GM18519 (cell line): Measurements from ENCODE around the gene EVI5L.
"Not testable (repeated sequence)": the region's sequence is repeated elsewhere in the genome, so short reads cannot be mapped to it uniquely, and the experiment has no call there.

Experiments used
- ATAC-seq: cut with Tn5 transposase; IDR thresholded peaks from one replicate; pipeline ENCODE4 v1.9.1; 2021; ENCODE audit warnings: mild to moderate bottlenecking, moderate library complexity; ENCODE audit not compliant: unreplicated experiment, low FRiP score

EVI5L gene

DNA sequence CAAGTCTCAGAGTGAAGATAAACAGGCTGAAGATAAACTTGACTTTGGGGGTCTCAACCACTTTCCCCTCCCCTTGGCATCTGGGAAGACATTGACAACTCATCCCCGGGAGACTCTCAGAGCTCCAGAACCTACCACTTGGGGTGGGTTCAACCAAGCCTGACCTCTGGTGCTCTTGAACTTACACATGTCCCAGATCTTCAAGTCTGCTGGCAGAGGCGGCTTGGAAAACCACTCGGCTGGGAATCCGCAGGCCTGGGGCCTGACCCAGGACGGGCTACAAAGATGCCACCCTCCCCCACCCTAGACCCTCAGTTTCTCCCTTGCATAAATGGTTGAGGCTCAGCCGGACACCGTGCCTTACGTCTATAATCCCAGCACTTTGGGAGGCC is 58.8 kb downstream of the EVI5L start:
- no peak for ATAC-seq

DNA sequence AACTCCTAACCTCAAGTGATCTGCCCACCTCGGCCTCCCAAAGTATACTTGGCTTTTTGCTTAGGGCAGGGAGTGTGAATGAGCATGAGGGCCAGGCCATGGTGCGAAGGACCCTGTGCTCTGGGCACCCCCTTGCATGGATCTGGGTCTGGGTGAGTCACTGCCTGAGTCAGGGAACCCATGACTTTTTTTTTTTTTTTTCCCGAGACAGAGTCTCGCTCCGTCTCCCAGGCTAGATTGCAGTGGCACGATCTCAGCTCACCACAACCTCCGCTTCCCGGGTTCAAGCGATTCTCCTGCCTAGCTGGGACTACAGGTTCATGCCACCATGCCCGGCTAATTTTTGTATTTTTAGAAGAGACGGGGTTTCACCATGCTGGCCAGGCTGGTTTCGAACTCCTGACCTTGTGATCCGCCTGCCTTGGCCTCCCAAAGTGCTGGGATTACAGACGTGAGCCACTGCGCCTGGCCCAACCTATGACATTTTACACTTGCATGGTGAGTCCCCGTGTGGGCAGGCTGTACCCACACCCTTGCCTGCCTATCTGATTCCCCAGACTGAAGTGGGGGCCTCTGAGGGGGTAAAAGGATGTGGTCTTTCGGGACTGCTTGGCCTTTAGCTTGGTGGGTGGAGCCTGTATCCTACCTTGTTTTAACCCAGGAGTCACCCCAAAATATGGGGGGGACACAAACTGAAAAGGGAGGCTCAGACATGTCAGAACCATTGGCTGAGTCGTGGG is 63.5 kb downstream of the EVI5L start:
- ATAC-seq, result not testable (repeated sequence)

DNA sequence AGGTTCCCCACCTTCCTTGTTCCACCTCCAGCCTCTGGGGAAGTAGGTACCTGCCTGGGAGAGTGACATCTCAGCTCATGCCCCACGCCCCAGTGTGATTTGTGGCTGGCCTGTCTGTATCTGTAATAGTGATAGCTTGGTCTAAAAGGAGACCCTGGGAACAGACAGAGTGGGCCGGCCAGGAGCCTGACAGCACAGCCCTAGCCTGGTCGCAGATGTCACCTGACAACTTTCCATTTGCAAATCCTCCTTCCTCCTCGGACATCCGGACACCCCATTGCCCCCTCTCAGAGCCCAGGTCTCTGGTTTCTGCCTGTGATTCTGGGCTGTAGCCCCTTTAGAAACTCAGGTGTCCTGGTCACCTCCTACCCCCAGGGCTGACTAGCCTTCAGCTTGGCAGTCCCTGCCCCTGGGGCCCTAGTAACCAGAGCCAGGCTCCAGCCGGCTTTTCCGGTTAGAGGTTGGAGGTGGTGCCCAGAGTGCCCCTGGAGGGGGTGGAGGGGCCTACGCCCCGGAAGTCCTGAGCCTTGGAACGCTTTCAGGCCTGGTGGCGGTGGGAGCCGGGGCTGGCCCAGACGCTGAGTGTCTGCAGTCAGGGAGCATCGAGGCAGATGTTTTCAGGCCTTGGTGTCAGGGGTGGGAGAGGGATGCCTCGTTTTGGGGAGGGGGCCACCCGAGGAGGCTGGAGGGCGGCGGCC is 64.7 kb downstream of the EVI5L start:
- no peak for ATAC-seq

DNA sequence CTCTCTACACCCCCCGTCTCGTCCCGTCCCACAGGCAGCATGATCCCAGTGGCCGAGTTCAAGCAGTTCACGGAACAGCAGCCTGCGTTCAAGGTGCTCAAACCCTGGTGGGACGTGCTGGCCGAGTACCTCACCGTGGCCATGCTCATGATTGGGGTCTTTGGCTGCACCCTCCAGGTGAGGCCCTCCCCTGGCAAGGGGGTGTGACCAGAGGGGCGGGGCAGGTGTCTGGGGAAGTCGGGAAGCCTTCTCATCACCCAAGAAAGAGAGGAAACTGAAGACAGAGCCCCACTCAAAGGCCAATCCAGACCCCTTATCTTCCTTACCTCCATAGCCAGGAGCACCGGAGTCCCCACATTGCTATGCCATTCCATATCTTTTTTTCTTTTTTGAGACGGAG is 65.5 kb downstream of the EVI5L start:
- no peak for ATAC-seq

DNA sequence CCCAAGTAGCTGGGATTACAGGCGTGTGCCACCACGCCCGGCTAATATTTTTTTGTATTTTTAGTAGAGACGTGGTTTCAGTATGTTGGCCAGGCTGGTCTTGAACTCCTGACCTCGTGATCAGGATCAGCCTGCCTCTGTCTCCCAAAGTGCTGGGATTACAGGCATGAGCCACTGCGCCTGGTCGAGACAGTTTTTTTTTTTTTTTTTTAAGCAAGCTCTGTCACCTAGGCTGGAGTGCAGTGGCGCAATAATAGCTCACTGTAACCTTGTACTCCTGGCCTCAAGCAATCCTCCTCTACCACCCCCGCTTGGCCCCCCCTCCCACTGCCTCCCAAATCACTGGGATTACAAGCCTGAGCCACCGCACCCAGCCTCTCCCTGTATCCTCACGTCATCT is 67.3 kb downstream of the EVI5L start:
- ATAC-seq, result no peak

DNA sequence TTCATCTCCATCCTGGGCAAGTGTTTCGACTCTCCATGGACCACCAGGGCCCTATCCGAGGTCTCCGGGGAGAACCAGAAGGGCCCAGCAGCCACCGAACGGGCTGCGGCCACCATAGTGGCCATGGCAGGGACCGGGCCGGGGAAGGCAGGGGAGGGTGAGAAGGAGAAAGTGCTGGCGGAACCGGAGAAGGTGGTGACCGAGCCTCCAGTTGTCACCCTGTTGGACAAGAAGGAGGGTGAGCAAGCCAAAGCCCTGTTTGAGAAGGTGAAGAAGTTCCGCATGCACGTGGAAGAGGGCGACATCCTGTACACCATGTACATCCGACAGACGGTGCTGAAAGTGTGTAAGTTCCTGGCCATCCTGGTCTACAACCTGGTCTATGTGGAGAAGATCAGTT is 68.9 kb downstream of the EVI5L start:
- ATAC-seq, result no peak

DNA sequence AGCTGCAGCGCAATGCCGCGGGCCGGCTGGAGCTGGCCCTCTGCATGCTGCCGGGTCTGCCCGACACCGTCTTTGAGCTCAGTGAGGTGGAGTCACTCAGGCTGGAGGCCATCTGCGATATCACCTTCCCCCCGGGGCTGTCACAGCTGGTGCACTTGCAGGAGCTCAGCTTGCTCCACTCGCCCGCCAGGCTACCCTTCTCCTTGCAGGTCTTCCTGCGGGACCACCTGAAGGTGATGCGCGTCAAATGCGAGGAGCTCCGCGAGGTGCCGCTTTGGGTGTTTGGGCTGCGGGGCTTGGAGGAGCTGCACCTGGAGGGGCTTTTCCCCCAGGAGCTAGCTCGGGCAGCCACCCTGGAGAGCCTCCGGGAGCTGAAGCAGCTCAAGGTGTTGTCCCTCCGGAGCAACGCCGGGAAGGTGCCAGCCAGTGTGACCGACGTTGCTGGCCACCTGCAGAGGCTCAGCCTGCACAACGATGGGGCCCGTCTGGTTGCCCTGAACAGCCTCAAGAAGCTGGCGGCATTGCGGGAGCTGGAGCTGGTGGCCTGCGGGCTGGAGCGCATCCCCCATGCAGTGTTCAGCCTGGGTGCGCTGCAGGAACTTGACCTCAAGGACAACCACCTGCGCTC is 69.8 kb downstream of the EVI5L start:
- ATAC-seq, result no peak

DNA sequence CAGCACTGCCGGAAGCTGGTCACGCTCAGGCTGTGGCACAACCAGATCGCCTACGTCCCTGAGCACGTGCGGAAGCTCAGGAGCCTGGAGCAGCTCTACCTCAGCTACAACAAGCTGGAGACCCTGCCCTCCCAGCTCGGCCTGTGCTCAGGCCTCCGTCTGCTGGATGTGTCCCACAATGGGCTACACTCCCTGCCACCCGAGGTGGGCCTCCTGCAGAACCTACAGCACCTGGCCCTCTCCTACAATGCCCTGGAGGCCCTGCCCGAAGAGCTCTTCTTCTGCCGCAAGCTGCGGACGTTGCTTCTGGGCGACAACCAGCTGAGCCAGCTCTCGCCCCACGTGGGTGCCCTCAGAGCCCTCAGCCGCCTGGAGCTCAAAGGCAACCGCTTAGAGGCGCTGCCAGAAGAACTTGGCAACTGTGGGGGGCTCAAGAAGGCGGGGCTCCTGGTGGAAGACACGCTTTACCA is 70.4 kb downstream of the EVI5L start:
- no peak for ATAC-seq

DNA sequence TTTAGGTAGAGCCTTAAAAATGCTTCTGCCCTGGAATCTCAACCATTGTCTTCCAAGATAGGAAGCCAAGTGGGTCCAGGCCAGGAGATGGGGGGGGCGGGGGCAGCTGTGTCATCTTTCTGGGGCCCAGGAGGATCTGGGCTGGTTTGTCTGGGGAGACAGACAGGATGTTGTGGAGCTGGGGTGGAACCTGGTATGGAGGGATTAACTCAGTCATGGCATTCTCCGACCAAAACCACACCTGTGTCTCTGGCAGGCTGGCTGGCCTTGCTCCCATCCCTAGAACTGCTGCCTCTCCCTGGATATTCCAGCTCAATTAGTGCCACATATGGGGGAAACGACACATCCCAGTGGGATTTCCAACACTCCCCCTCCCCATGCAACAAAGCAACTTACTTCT is 70.9 kb downstream of the EVI5L start:
- no peak for ATAC-seq

DNA sequence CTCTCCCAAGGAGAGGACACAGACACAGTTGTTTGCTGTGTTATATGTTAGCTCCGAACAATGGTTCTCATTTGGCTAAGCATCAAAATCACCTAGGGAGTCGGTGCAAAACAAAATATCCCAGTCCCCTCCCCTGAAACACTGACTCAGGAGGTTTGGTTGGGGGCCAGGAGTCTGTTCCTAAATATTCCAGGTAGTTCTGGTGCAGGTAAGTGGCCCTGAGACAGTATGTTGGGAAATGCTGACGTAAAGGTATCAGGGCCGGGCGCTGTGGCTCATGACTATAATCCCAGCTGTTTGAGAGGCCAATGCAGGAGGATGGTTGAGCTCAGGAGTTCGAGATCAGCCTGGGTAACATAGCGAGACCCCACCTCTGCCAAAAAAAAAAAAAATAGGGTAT is 71.3 kb downstream of the EVI5L start:
- ATAC-seq, result no peak

DNA sequence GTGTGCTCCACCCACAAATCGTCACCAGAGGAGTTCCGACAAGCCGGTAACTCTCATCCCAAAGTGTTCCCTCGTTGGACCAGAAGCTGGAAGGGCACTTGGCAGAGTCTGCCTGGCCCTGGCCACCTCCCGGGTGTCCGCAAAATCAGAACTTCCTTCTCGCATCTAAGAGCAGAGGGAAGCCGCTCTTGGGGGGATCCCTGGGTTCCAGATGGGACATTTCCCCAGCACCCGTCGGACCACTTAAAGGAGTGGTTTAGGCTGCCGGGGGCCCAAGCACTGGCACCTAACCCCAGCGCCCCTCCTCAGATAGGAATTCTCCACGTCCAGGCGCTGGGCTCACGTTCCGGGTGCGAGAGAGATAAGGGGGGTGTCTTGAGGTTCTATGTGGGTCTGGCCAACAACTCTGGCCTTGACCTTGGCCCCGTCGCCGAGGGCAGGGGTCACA is 72.8 kb downstream of the EVI5L start:
- ATAC-seq, result no peak

DNA sequence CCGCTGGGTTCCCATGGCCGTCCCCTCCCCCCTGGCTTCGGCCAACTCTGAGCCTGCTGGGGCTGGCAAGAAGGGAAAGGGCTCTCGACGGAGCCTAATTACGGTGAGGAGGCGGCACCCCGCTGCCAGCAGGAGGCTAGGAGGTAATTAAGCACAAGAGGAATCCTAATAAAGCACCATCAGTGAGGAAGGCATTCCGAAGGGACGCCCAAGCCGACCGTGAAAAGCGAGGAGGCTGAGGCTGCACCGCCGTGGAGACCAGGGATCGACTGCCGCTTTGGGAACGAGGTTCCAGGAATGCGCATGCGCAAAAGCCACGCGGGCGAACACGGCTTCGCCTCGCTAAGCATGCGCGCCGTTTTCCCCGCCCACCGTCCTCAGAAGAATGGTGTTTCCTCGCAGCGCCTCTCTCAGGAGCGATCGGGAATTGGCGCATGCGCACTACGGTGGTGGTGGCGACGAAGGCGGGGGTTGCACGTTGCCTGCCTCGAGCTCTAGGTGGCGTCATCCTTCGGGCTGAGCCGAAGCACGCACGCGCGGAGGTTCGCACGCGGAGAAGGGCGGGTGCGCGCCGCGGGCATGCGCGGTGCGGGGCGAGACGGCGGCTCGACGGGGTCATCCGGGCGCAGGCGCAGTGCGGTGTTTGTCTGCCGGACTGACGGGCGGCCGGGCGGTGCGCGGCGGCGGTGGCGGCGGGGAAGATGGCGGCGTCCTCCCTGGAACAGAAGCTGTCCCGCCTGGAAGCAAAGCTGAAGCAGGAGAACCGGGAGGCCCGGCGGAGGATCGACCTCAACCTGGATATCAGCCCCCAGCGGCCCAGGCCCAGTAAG is 73.4 kb downstream of the EVI5L start, which contains the start of gene MAP2K7:
Gene MAP2K7 (plus strand): TSS at position 634 of the 830 bp plus-strand sequence. CDS start 68 bp downstream, at position 702.
- ATAC-seq, result peak; percentile 85

DNA sequence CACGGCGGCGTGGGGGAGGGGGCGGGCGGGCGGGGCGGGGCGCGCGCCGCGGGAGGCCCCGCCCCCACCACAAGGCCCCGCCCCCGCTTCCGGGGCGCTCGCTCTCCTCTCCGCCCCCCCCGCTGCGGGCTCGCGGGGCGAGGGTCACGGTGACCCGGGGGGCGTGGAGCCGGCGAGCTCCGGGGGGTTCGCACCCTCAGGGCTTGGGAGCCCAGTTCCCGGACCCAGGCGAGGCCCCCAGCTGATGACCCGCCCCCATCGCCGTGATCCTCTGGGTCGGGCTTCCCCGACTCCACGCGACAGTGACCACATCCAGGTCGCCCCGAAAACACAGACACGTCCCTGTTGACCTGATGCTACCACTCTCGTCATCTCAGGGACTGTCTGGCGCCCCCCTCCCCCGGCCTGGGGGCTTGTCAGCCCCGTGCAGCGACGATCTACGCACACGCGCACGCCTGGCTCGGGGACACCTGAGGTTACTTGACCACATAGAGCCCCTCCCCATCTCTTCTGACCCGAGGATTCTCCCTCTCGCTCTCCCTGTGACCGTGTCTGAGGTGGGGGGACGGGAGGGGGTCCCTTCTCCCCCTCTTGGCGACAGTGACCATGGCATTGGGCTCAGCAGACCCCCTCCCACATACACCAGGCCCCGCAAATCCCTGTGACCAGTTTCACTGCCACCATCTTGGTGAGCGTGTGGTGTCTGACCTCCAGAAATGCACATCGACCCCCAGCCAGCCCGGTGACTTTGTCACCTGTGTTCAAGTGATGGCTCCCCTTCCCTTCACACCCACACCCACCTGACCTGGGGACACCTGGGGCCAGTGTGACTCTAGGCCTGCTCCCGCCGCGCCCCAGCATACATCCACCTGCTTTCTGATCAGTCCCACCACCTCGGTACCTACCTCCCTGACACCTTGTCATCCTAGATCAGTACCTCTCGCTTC is 74.3 kb downstream of the EVI5L start:
- peak; percentile 19 for ATAC-seq

DNA sequence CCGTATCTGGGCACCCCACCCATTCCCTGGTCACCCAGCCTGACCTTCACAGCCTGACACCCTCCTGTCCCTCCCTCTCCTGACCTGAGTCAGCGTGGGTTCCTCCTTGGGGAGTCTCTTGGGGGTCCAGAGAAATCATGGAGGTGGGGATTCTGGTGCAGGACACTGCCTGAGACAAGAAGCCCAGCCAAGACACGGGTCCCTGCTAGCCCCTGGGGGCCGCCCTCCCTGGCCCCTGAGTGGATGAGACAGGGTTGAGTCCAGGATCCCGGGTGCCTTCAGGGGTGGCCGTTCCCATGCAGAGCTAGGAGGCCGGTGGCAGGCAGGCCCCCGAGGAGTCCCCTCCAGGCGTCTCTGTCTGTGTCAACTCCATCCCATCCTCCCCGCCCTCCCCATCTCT is 75.2 kb downstream of the EVI5L start:
- no peak for ATAC-seq

DNA sequence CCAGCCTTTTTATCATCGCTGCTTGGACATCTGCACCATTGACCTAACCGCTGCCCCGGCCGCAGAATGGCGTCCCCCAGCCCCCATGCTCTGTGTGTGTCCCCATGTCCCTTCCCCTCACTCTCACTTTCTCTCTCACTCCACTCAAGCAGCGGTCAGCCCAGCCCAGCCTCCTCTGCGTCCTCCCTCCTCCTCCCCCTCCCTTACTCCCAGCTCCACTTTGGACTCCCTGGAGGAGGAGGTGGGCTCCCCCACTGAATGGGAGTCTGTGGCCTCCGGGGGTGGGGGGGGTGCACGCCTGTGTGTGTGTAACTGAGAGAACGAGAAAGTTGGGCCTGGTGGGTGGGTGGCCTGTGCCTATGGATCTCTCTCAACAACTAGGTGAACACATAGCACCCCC is 75.8 kb downstream of the EVI5L start:
- no peak for ATAC-seq

DNA sequence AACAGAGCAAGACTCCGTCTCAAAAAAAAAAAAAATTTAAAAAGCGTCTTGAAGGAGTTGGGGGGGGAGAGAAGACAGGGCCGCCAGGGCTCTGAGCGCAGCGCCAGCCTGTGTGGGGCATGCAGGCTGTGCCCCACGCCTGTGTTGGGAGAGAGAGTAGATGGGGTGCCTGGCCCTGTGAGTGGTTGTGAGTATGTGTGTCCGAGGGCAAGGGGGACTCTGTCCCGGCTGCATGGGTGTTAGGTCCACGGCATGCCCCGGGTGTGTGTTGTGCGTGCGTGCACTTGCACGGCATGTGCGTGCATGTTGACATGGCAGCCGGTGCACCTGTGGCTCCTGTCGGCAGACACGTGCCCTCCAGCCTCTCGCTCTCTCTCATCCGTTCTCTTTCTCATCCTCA is 77.1 kb downstream of the EVI5L start:
- ATAC-seq, result no peak

DNA sequence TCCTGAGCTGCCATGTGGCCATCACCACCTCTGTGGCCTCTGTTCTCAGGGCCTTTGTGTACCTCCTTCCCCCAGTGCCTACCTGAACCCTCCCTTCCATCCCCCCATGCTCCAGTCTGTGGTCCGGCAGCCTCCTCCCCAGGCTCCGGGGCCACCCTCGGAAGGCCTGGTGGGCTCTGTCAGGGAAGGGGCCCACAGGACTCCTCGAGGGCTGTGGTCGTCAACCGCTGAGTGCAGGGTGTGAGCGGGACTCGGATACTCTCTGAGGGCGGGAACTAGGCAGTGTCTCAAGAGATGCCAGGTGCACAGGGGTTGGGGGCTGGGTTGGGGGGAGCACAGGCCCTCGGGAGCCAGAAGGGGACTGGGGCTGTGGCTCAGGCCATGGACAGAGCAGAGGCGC is 77.5 kb downstream of the EVI5L start:
- no peak for ATAC-seq

DNA sequence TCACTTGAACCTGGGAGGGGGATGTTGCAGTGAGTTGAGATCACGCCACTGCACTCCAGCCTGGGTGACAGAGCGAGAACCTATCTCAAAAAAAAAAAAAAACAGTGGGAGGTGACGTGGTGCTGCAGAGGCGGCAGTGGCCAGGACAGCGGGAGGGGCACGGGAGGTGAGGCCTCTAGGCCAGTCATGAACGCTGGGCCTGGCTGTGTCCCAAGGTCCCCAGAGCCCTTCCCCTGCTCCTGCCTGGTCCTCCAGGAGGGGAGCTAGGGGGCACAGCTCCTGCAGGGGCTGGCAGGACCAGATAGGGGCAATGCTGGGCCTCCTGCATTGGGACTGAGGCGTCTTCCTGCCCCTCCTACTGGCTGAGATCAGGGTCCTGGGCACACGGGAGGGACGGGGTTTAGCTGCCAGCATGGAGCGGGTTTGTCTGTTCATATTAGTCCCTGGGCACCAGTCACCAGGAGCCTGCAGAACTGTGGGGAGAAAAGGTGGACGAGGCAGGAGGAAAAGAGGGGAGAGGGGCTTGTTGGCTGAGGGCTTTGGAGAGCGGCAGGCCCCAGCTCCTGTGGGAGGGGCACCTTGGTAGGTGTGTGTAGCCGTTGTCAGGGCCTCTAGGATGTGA is 78.2 kb downstream of the EVI5L start:
- no peak for ATAC-seq
